IPS-NIHi11 (cell line): ENCODE results near the gene GPR87.

Experiments used
- DNase-seq: peaks from one replicate; pipeline ENCODE4 v3.0.0; 2012; ENCODE audit warnings: mixed read lengths, low spot score

Gene GPR87, protein sequence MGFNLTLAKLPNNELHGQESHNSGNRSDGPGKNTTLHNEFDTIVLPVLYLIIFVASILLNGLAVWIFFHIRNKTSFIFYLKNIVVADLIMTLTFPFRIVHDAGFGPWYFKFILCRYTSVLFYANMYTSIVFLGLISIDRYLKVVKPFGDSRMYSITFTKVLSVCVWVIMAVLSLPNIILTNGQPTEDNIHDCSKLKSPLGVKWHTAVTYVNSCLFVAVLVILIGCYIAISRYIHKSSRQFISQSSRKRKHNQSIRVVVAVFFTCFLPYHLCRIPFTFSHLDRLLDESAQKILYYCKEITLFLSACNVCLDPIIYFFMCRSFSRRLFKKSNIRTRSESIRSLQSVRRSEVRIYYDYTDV

DNA sequence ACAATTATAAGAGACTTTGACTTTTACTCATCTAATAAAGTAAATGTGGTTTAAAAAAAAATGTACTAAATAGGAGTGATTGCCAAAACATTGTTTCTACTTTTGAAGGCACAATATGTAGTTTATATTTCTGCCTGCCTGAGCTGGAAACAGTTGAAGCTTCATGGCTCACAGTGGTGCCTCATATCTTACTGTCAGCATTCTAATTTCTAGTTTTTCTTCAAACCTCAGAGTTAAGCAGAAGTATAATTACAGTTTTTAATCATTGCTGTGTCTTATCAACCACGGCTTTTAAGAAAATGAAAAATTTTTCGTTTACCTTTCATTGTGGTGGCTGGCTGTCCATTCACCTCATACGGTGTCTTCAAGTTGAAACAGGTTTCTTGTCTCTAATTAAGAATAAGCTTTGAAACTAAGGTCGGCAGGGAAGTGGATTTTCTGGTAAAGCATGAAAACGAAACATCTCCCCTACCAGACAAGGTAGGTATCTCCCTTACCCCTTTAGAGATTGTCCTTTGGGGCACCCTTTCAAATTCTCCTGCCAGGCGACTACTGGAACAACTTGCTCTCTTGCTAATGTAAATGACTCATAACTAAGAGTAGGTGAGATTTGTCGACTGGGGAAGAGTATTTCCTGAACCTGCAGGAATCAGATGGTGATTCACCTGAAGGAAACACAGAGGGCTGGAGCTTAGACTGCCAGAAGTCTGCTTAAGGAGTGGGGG, at the start of gene GPR87:
GPR87 (minus strand) TSS at position 554 of the 725 bp plus-strand sequence. CDS start 16,720 bp downstream, outside the sequence.
- DNase-seq = peak; percentile 38

DNA sequence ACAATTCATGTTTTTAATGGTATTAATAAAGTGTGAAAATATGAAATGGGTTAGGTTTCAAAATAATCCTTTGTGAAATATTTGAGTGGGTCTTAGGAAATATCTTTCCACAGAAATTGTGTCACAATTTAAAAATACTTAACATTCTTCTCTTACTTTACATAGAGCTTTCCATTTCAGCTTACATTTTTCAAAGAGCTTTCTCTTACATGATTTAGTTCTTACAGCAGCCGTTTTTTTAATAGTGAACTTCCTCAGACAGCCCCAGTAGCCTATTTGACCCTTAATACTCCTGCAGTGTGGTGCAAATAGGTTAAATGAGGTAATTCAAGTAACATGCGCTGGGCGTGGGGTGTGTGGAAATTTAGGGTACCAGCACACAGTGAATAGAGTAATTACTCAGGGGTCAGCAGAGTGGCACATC, 46.1 kb upstream of the GPR87 start:
- DNase-seq = no peak

GRCh38 chr3:151357463-151357850, 40.8 kb upstream of the GPR87 start:
- DNase-seq = no peak

GRCh38 chr3:151356794-151357462, 40.3 kb upstream of the GPR87 start:
- no peak for DNase-seq

DNA sequence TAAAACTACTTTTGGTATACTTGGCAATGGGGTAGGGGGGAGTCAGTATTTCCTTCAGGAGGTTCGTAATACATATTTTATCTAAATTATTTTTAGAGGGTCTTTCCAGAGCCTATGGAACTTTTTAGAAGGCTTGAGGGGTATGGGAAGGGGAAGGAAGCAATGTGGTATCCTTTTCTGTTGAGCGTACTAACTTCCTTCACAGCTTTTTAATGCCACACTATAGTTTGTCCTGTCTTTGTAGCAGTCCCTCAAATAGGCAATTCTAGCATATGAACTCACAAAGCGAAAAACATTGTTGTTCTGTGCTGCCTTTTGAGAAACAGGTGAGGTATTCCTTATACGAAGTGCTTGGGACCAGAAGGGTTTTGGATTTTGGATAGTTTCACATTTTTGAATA, 35.0 kb upstream of the GPR87 start:
- no peak for DNase-seq

DNA sequence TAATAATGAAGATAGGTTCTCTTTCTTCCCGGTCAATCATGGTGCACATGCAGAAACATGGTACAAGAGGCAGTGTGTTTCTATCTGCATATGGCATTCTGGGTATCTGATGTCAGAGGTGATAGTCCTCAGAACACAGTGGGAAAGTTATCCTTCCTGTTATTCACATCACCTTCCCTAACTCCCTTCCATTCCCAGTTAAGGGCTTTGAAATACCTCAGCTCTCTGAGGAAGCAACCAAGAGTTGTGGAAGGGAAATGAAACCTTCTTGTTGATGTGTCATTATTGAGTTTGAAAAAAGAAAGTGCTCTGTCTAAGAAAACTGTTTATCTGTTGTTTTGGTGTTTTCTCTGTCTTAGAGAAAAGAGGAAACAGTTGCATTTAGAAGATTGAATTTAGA, 34.6 kb upstream of the GPR87 start:
- no peak for DNase-seq

- DNase-seq = no peak
These were observed 34.0 kb upstream of the GPR87 start for GRCh38 chr3:151350656-151351055.

DNA sequence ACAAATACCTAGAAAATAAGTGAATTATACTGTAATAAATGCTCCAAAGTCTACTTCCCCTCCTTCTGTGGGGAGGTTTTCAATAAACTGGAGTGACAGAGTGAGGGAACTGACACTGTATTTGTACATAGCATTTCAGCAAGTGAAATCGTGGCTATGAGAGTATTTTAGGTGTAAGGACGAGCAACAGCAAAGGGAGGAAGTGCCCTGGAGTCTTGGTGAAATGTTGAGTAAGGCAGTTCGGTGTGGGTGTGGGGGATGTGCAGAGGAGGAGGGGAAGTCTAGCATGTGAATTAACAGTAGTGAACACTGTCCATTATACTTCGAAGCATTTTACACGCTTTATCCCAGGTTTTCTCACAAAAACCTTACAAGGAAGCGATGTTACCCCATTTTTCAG, 30.8 kb upstream of the GPR87 start:
- no peak for DNase-seq

DNA sequence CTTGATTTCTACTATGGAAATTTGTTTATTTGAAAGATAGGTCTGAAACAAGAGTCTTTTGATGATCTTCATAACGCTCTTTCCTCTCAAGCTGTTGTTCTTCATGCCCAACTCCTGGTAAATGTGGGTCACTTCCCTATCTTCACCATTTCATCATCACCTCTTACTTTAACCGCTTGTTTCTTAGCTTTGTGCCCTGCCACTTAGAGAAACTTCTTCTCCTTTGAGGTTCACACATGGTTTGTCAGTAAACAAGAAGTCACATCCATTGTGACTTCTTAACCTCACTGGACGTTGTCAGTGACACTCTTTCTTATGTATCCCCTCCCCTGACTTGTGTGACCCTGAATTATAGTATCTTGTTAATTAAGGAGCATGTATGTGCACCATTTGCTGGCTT, 29.7 kb upstream of the GPR87 start:
- no peak for DNase-seq

GRCh38 chr3:151345859-151346258, 29.2 kb upstream of the GPR87 start:
- no peak for DNase-seq

GRCh38 chr3:151331696-151332095, 15.1 kb upstream of the GPR87 start:
- DNase-seq = no peak

DNA sequence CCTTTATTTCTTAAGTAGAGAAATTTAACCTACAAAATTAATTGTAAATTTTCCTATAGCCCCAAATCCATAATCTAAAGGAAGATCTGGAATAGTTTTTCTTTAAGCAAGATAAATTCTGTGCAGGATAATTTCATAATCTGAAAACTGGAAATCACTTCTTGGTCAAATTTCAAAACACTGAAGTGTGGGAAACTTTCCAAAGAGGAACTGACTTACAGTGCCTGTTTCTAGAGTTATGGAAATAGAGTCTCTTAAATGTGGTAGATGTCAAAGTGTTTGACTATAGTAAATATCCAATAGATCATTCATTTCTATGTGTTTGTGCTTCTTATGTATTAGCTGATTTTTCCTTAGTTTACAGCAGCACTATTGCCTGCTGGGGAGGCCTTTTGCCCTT, 14.3 kb upstream of the GPR87 start:
- no peak for DNase-seq

GRCh38 chr3:151330379-151330778, 13.8 kb upstream of the GPR87 start:
- DNase-seq = no peak

DNA sequence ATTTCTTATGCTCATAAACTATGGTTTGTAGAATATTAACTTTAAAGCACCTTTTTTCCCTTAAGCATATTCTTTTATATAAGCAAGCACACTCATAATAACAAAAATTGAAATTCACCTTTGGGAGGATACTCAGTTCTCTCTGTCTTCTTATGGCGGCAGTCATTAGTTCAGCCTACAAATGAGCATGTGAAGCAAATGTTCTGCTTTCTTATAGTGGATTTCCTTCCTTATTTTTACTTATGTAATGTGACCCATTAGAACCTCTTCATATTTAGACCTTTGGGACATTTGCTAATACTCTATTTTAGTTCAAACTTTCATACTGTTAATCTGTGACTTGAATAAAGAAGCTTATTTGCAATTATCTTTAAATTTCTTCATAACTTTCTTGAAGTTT, 12.7 kb upstream of the GPR87 start, which contains the start of gene P2RY13:
P2RY13 (minus strand) TSS at position 187 of the 400 bp plus-strand sequence; CDS start at position 166, 21 bp downstream.
- no peak for DNase-seq

GRCh38 chr3:151328298-151328995, 11.8 kb upstream of the GPR87 start:
- no peak for DNase-seq

DNA sequence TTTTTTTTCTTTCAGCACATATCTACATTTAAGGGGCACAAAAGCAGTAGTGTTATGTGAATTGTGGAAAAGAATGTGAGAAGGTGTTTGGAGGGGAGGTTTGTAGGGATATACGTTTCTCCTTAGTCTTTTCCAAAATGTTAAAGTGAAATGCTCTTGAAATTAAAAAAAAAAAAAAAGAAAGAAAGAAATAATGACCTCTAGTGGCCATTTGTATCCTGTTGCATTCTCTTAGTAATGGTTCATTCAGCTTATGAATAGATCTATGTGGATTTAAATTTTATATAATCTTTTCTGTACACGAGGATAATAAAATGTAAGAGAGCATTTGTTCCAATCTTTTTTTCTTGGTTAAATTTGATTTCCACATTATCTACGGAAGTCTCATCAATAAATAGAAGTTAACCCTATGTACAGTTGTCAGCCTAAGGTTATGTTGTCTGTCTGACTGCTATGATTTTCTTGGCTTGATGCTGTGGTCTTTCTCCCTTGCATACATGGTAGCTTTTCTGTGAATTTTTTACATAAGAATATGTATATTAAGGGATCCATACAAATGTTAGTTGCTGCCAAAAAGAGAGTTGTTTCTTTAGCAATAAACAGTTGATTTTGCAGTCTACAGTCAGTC, 11.1 kb upstream of the GPR87 start:
- DNase-seq = peak; percentile 23

DNA sequence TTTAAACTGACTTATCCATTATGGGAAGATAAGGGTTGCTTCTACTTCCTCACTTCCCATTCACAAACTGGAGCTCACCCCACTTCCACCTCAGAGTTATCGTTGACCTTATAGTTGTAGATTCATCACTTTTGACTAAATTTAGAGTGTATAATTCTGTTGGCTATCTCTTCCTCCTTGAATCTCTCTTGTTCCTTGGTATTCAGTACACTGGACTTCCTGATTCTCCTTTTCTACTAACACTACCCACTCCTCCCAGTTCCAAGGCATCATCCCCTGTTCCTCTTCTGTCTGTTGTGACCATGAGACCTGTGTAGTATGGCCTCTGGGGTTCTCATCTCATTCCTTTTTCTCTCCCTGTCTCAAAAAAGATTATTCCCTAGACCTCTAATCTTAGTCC, 5.9 kb upstream of the GPR87 start:
- DNase-seq = no peak

- no peak for DNase-seq
These were observed 4.9 kb upstream of the GPR87 start for GRCh38 chr3:151321526-151321925.

GRCh38 chr3:151320131-151320530, 3.5 kb upstream of the GPR87 start:
- no peak for DNase-seq

- no peak for DNase-seq
These were observed 3.0 kb upstream of the GPR87 start for GRCh38 chr3:151319628-151320027.

DNA sequence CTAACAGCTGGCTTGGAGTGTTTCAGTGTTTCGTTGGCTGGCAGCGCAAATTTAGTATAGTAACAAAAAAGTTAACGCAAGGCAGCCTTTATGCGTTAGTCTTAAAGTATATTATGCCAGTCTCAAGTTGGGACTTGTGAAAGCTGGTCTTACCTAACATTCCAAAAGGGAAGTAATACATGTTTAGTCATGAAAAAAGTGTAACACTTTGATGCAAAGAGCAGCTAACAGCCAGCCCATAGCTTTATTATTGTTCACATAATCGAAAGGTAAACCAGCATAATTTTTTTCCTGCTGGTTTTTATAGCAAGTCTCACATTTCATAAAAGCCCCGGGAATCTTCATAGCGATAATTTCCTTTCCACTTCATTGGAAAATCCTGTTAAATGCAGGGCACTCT, 2.4 kb upstream of the GPR87 start:
- DNase-seq = no peak

- DNase-seq = no peak
These were observed 1.7 kb upstream of the GPR87 start for GRCh38 chr3:151318313-151318712.
